Hepatocyte (in vitro differentiated cells): Measurements from ENCODE around the gene SIRT4. TPM values are rescaled to one million over a fixed set of nuclear protein-coding genes. Genes with fewer than 3 reads are reported as not detected.

ENCODE experiments used
- DNase-seq: peaks from one replicate; pipeline ENCODE4 v3.0.0-alpha.2; 2016; ENCODE audit warnings: low spot score
- H2AFZ ChIP-seq: fragments of 200-600 bp; sonication (generic); 2 replicates; pipeline ENCODE4 v1.6.0; 2016; ENCODE audit warnings: antibody characterized with exemption, mild to moderate bottlenecking
- H3K27ac ChIP-seq: fragments of 200-600 bp; sonication (generic); 2 replicates; pipeline ENCODE4 v1.5.1; 2016; ENCODE audit warnings: mild to moderate bottlenecking
- H3K27me3 ChIP-seq: fragments of 200-600 bp; sonication (generic); 2 replicates; pipeline ENCODE4 v1.6.1; 2016
- H3K36me3 ChIP-seq: fragments of 200-600 bp; sonication (generic); replicated peaks from 2 replicates; pipeline ENCODE4 v1.5.1; 2016; ENCODE audit warnings: low read depth; ENCODE audit not compliant: insufficient read depth
- H3K4me1 ChIP-seq: fragments of 200-600 bp; sonication (generic); 2 replicates; pipeline ENCODE4 v1.5.1; 2016; ENCODE audit warnings: mild to moderate bottlenecking, moderate library complexity; ENCODE audit not compliant: insufficient read depth
- H3K4me2 ChIP-seq: fragments of 200-600 bp; sonication (generic); 2 replicates; pipeline ENCODE4 v1.6.0; 2016
- H3K4me3 ChIP-seq: fragments of 200-600 bp; sonication (generic); 2 replicates; pipeline ENCODE4 v1.5.1; 2016; ENCODE audit warnings: mild to moderate bottlenecking
- H3K79me2 ChIP-seq: fragments of 200-600 bp; sonication (generic); 2 replicates; pipeline ENCODE4 v1.6.0; 2017; ENCODE audit warnings: mild to moderate bottlenecking
- H3K9me2 ChIP-seq: fragments of 200-600 bp; sonication (generic); replicated peaks from 2 replicates; pipeline ENCODE4 v1.6.0; 2017; ENCODE audit warnings: mild to moderate bottlenecking; ENCODE audit not compliant: insufficient read depth
- H3K9me3 ChIP-seq: fragments of 200-600 bp; sonication (generic); 2 replicates; pipeline ENCODE4 v1.5.1; 2016; ENCODE audit warnings: low read depth, mild to moderate bottlenecking
- H4K20me1 ChIP-seq: fragments of 200-600 bp; sonication (generic); 2 replicates; pipeline ENCODE4 v1.6.0; 2016; ENCODE audit warnings: mild to moderate bottlenecking; ENCODE audit not compliant: insufficient read depth, poor library complexity, severe bottlenecking
- CTCF ChIP-seq: fragments of 200-600 bp; sonication (generic); IDR thresholded peaks from 2 replicates; pipeline ENCODE4 v1.5.1; 2016; ENCODE audit warnings: antibody characterized with exemption, mild to moderate bottlenecking; ENCODE audit not compliant: poor library complexity
- EZH2 ChIP-seq: fragments of 200-600 bp; sonication (generic); IDR thresholded peaks from 2 replicates; pipeline ENCODE4 v1.6.1; 2016; ENCODE audit warnings: antibody characterized with exemption, mild to moderate bottlenecking, borderline replicate concordance
- EZH2phosphoT487 ChIP-seq: fragments of 200-600 bp; sonication (generic); IDR thresholded peaks from one replicate; pipeline ENCODE4 v1.6.1; 2018; ENCODE audit warnings: antibody characterized with exemption, mild to moderate bottlenecking, low read depth, moderate library complexity; ENCODE audit not compliant: unreplicated experiment, severe bottlenecking
- WGBS: methylation state at CpG from one replicate; pipeline ENCODE4 v1.1.6; 2016; ENCODE audit warnings: low lambda C conversion rate; ENCODE audit errors: missing lambda C conversion rate; 5-methylcytosine and 5-hydroxymethylcytosine counted together
- polyA plus RNA-seq: library from polyadenylated mRNA; unstranded; fragments of >200 nt; fragmentation: Nextera tagmentation; extraction: Ambion mirVana; gene quantifications from 2 replicates; pipeline ENCODE4 v1.2.1, GENCODE V29; 2016
- total RNA-seq: library from RNA; depleted of rRNA; stranded (reverse); fragments of >200 nt; gene quantifications from 2 replicates; pipeline ENCODE4 v1.2.3, GENCODE V29; 2014

Gene SIRT4
- total and polyA plus RNA-seq, 2 experiments from 2014 or later: 3.9 to 5.5 TPM

- H4K20me1 ChIP-seq: no peaks in the 10 kb centered on the region
- no peaks in the 10 kb centered on the region for H3K27me3 ChIP-seq
- no peak for DNase-seq
- 95% methylated on average over 19 of the region's 19 CpGs for WGBS
- H3K27ac ChIP-seq: no peak overlapping the region
- no peaks in the 10 kb centered on the region for H3K4me1 ChIP-seq
- H3K36me3 ChIP-seq: no peaks in the 10 kb centered on the region
- no peaks in the 10 kb centered on the region for H3K9me2 ChIP-seq
- TF ChIP-seq EZH2 (no peak), EZH2phosphoT487 (no peak), CTCF (no peak)
- no peak overlapping the region for H2AFZ ChIP-seq
- H3K9me3 ChIP-seq: no peaks in the 10 kb centered on the region
- no peaks in the 10 kb centered on the region for H3K79me2 ChIP-seq
- H3K4me2 ChIP-seq: no peak overlapping the region
- H3K4me3 ChIP-seq: no peak overlapping the region
Observed at GRCh38 chr12:120350576-120351350, 48.6 kb downstream of the SIRT4 start.

GRCh38 chr12:120352117-120352516 is 50.0 kb downstream of the SIRT4 start:
- DNase-seq: no peak
- H3K4me2 ChIP-seq: no peak overlapping the region
- H3K4me1 ChIP-seq: no peaks in the 10 kb centered on the region
- no peaks in the 10 kb centered on the region for H3K79me2 ChIP-seq
- no peak overlapping the region for H3K4me3 ChIP-seq
- no peak overlapping the region for H3K27ac ChIP-seq
- H2AFZ ChIP-seq: no peak overlapping the region
- H4K20me1 ChIP-seq: no peaks in the 10 kb centered on the region
- H3K9me2 ChIP-seq: no peaks in the 10 kb centered on the region
- no peaks in the 10 kb centered on the region for H3K9me3 ChIP-seq
- WGBS: 70% methylated on average over 5 of the region's 5 CpGs
- H3K27me3 ChIP-seq: no peaks in the 10 kb centered on the region
- no peak for TF ChIP-seq EZH2
- TF ChIP-seq CTCF: no peak
- no peak for TF ChIP-seq EZH2phosphoT487
- H3K36me3 ChIP-seq: no peaks in the 10 kb centered on the region

- Histone ChIP-seq H3K4me3 (no peak overlapping the region), H3K4me1 (no peaks in the 10 kb centered on the region), H3K79me2 (no peaks in the 10 kb centered on the region), H3K36me3 (no peaks in the 10 kb centered on the region), H3K4me2 (no peak overlapping the region), H3K27ac (no peak overlapping the region), H3K27me3 (no peaks in the 10 kb centered on the region), H3K9me3 (no peaks in the 10 kb centered on the region), H4K20me1 (no peaks in the 10 kb centered on the region), H3K9me2 (no peaks in the 10 kb centered on the region), H2AFZ (no peak overlapping the region)
- no peak for DNase-seq
- no peak for TF ChIP-seq EZH2
- TF ChIP-seq CTCF: no peak
- TF ChIP-seq EZH2phosphoT487: no peak
- WGBS: 98% methylated on average over 5 of the region's 6 CpGs
Observed at GRCh38 chr12:120353136-120353535, 51.0 kb downstream of the SIRT4 start.
